ENCODE results near the gene GRIN2B.
A peak's percentile ranks its signal among the peaks of the same experiment; 100 is the strongest.

The GRIN2B gene

GRCh38 chr12:13978876-13979275 lies 2.5 kb downstream of the GRIN2B start:
- Histone ChIP-seq H3K9me3 (no peaks in the 10 kb centered on the region), H3K27me3 (peaks cover 35% of the 10 kb centered on the region), H3K4me3 (ENCODE audit: low read depth, low read length) (no peak overlapping the region), H3K4me1 (no peaks in the 10 kb centered on the region), H3K36me3 (no peaks in the 10 kb centered on the region)
- no peak for TF ChIP-seq CTCF (IDR thresholded peaks at IDR 0.05; ENCODE audit: low read depth, low read length)
- no peak for DNase-seq

- no peak for DNase-seq
- Histone ChIP-seq H3K36me3 (no peaks in the 10 kb centered on the region), H3K9me3 (no peaks in the 10 kb centered on the region), H3K4me3 (ENCODE audit: low read depth, low read length) (no peak overlapping the region), H3K27me3 (peaks cover 32% of the 10 kb centered on the region), H3K4me1 (no peaks in the 10 kb centered on the region)
- TF ChIP-seq CTCF (IDR thresholded peaks at IDR 0.05; ENCODE audit: low read depth, low read length), result peak; percentile 12; the same call in 1 of the 2 replicates
Observed at GRCh38 chr12:13976880-13977279, 4.5 kb downstream of the GRIN2B start.

DNA sequence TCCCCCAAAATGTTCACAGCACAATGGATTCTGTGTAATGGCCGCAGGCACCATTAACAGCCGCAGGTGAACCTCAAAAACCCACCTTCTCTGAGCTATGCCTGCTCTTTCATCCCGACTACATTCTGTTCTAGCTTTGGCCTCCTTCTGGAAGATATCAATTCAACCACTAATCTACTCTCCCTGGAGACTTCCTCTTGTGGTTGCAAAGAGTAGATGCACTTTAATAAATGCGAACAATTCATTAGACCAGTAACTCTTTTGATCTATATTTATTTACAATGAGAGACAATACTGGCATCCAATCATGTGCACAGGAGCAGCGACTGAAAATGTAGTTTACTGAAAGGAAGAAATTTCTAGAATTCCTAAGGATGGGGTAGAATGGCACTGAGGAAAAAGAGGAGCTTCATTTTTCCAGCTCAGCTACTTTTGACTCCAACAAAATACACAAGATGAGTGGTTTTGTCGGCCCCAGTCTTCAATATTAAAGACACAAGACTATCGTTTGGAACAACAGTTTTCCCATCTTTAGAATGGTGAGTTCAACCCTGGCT lies 5.3 kb downstream of the GRIN2B start:
- H3K9me3 ChIP-seq, result no peaks in the 10 kb centered on the region
- no peak for TF ChIP-seq CTCF (IDR thresholded peaks at IDR 0.05; ENCODE audit: low read depth, low read length)
- H3K4me3 ChIP-seq (ENCODE audit: low read depth, low read length), result no peak overlapping the region
- peaks cover 30% of the 10 kb centered on the region for H3K27me3 ChIP-seq
- no peak for DNase-seq
- H3K4me1 ChIP-seq, result no peaks in the 10 kb centered on the region
- H3K36me3 ChIP-seq, result no peaks in the 10 kb centered on the region

DNA sequence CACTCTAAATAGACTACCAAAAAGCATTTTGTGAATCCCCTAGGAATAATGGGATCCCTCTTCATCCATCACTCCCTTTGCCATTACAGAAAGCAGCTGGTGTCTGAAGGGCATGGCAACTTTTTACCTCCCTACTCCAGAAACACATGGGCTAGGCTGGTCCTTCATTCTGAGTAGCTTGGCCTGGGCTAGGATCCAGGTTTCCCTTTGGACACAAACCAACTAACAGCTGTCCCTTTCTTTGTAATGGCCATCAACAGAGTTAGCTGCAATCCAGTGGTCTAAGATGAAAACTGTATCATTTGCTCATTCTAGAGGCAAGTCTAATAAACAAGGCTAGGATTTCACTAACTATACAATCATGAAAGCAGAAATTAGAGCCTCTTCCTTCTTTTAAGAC lies 7.4 kb downstream of the GRIN2B start:
- no peak for DNase-seq
- Histone ChIP-seq H3K4me1 (no peaks in the 10 kb centered on the region), H3K27me3 (peaks cover 13% of the 10 kb centered on the region), H3K9me3 (no peaks in the 10 kb centered on the region), H3K4me3 (ENCODE audit: low read depth, low read length) (no peak overlapping the region), H3K36me3 (no peaks in the 10 kb centered on the region)
- no peak for TF ChIP-seq CTCF (IDR thresholded peaks at IDR 0.05; ENCODE audit: low read depth, low read length)

DNA sequence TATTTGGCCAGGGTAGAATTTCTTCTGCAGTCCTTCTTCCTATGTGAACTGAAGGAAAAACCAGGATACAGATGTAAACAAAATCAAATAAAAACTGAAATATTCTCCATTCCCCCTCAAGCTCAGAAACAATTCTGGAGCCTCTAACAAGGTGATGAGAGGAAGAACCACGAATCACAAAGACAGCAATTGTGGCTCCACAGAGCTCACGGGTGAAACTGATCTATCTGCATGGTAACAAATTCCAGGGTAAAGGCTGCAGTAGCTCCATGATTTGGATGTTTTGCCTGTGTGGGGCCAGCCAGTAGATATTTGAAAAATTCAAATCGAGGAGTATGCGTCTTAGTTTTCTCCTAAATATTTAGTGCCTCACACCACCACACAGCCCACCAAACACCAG lies 10.6 kb downstream of the GRIN2B start:
- DNase-seq, result no peak
- Histone ChIP-seq H3K4me3 (ENCODE audit: low read depth, low read length) (no peak overlapping the region), H3K27me3 (no peaks in the 10 kb centered on the region), H3K9me3 (no peaks in the 10 kb centered on the region), H3K36me3 (no peaks in the 10 kb centered on the region), H3K4me1 (no peaks in the 10 kb centered on the region)
- TF ChIP-seq CTCF (IDR thresholded peaks at IDR 0.05; ENCODE audit: low read depth, low read length), result no peak

- no peaks in the 10 kb centered on the region for H3K9me3 ChIP-seq
- no peaks in the 10 kb centered on the region for H3K4me1 ChIP-seq
- H3K4me3 ChIP-seq (ENCODE audit: low read depth, low read length), result no peak overlapping the region
- no peaks in the 10 kb centered on the region for H3K27me3 ChIP-seq
- H3K36me3 ChIP-seq, result no peaks in the 10 kb centered on the region
- DNase-seq, result no peak
- no peak for TF ChIP-seq CTCF (IDR thresholded peaks at IDR 0.05; ENCODE audit: low read depth, low read length)
Observed at GRCh38 chr12:13968281-13968680, 13.1 kb downstream of the GRIN2B start.

Data from BE2C (cell line).